Stomach (tissue), 4 donors: Measurements from ENCODE around the gene MAP2K1.

ENCODE experiments used
- EP300 ChIP-seq: sonication (generic); formaldehyde crosslinking; IDR thresholded peaks from one replicate; pipeline ENCODE4 v1.6.1; 2017; ENCODE audit warnings: antibody characterized with exemption
- TF ChIP-seq, protein P1 (sequence below), 7 experiments: fragments of 450-650 bp in 4 of 7; fragments of 200-600 bp in 3 of 7; sonication (generic) in 3 of 7; IDR thresholded peaks; one replicate each; pipeline ENCODE4 v1.5.1; 2016 to 2019; ENCODE audit warnings: antibody characterized with exemption in 7 of 7, control low read depth in 2 of 7, mild to moderate bottlenecking in 1 of 7

DNA sequence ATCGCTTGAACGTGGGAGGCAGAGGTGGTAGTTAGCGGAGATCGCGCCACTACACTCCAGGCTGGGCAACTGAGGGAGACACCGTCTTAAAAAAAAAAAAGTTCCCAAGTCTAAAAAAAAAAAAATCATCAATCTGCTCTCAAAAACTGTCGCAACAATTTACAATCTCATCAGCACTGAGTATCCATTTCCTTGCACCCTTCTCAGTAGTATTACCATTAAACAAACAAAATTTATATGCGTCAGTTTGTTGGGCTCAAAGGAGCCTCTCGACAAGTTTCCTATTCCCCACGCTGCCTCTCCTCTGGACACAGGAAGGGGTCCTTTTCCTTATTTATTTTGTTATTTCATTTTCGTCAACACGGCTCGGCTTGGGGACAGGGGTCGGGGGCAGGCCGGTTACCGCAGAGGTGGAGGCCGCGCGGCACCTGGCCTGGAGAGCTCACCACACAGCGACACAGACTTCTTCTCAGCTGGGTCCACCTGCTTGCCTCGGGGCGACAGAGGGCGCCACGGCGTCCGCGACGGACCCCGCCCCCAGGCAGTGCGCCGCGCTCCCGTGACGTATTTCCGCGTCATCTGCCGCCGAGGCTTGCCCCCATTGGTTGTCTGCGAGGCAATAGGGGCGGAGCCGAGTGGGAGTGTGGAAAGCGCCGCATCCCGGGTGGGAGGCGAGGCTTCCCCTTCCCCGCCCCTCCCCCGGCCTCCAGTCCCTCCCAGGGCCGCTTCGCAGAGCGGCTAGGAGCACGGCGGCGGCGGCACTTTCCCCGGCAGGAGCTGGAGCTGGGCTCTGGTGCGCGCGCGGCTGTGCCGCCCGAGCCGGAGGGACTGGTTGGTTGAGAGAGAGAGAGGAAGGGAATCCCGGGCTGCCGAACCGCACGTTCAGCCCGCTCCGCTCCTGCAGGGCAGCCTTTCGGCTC, at the start of gene MAP2K1:
- TF ChIP-seq, protein P1, sequence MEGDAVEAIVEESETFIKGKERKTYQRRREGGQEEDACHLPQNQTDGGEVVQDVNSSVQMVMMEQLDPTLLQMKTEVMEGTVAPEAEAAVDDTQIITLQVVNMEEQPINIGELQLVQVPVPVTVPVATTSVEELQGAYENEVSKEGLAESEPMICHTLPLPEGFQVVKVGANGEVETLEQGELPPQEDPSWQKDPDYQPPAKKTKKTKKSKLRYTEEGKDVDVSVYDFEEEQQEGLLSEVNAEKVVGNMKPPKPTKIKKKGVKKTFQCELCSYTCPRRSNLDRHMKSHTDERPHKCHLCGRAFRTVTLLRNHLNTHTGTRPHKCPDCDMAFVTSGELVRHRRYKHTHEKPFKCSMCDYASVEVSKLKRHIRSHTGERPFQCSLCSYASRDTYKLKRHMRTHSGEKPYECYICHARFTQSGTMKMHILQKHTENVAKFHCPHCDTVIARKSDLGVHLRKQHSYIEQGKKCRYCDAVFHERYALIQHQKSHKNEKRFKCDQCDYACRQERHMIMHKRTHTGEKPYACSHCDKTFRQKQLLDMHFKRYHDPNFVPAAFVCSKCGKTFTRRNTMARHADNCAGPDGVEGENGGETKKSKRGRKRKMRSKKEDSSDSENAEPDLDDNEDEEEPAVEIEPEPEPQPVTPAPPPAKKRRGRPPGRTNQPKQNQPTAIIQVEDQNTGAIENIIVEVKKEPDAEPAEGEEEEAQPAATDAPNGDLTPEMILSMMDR (IDR thresholded peaks at IDR 0.05): peak in 4 of 7 experiments; percentile 49 to 75 (median 56)
- TF ChIP-seq EP300: no peak
